Measurements from ENCODE around the gene ITLN1. TPM values are rescaled to one million over a fixed set of nuclear protein-coding genes. Genes with fewer than 3 reads are reported as not detected.
"Not testable (repeated sequence)": the region's sequence is repeated elsewhere in the genome, so short reads cannot be mapped to it uniquely, and the experiment has no call there.

The ITLN1 gene
- total and polyA plus RNA-seq, 4 donors, result 0.86 to 110 (median 2.5) TPM

GRCh38 chr1:160883581-160884513 is 1.1 kb downstream of the ITLN1 start:
- WGBS, 2 donors, result 80 to 81% methylated on average over 13 of the region's 13 CpGs
- H3K4me1 ChIP-seq (ENCODE audit: control insufficient read depth in 5 of 5, insufficient read depth in 5 of 5, low read length in 5 of 5), result peaks cover 0 to 2% (median 0%) of the 10 kb centered on the region in 5 donors
- no peak for TF ChIP-seq CTCF (IDR thresholded peaks at IDR 0.05; ENCODE audit: control extremely low read depth, extremely low read depth)
- ATAC-seq (ENCODE audit: insufficient read depth, low FRiP score), result no peak
- peaks cover 0 to 2% (median 0%) of the 10 kb centered on the region in 4 donors for H3K9me3 ChIP-seq (ENCODE audit: control insufficient read depth in 4 of 4, insufficient read depth in 3 of 4, low read length in 3 of 4)
- H3K27me3 ChIP-seq (ENCODE audit: control insufficient read depth in 3 of 3, insufficient read depth in 3 of 3, low read length in 2 of 3), result no peaks in the 10 kb centered on the region
- H3K4me3 ChIP-seq, result no peak overlapping the region
- H3K36me3 ChIP-seq (ENCODE audit: control insufficient read depth in 4 of 4, insufficient read depth in 4 of 4, low read length in 4 of 4), result no peaks in the 10 kb centered on the region
- H3K27ac ChIP-seq (ENCODE audit: low read depth in 1 of 2, low read length in 1 of 2), result no peak overlapping the region
- DNase-seq, result no peak
- H3K9ac ChIP-seq (ENCODE audit: insufficient read depth in 1 of 2, low read length in 2 of 2), result no peak overlapping the region

GRCh38 chr1:160882582-160882981 is 2.4 kb downstream of the ITLN1 start:
- DNase-seq, result no peak
- TF ChIP-seq CTCF (IDR thresholded peaks at IDR 0.05; ENCODE audit: control extremely low read depth, extremely low read depth), result no peak
- Histone ChIP-seq H3K9ac (ENCODE audit: insufficient read depth in 1 of 2, low read length in 2 of 2) (no peak overlapping the region), H3K27ac (ENCODE audit: low read depth in 1 of 2, low read length in 1 of 2) (no peak overlapping the region), H3K4me3 (no peak overlapping the region), H3K9me3 (ENCODE audit: control insufficient read depth in 4 of 4, insufficient read depth in 3 of 4, low read length in 3 of 4) (peaks cover 0 to 2% (median 0%) of the 10 kb centered on the region in 4 donors), H3K27me3 (ENCODE audit: control insufficient read depth in 3 of 3, insufficient read depth in 3 of 3, low read length in 2 of 3) (no peaks in the 10 kb centered on the region), H3K36me3 (ENCODE audit: control insufficient read depth in 4 of 4, insufficient read depth in 4 of 4, low read length in 4 of 4) (no peaks in the 10 kb centered on the region), H3K4me1 (ENCODE audit: control insufficient read depth in 5 of 5, insufficient read depth in 5 of 5, low read length in 5 of 5) (peaks cover 0 to 2% (median 0%) of the 10 kb centered on the region in 5 donors)
- ATAC-seq (ENCODE audit: insufficient read depth, low FRiP score), result no peak
- WGBS, 2 donors, result 97 to 100% methylated on average over 1 of the region's 1 CpG

DNA sequence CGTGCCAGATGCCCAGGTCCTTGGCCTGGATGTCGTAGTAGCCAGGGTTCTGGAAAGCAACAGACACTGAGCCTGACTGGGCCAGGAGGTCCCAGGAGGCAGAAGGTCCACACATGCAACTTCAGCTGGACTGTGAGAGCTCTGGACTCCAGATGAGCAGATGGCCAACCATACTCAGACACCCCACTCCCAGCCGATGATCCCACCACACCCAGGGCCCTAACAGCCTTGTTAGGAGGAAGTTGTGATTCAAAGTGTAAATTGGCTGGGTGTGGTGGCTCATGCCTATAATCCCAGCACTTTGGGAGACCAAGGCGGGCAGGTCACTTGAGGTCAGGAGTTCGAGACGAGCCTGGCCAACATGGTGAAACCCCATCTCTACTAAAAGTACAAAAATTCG is 3.7 kb downstream of the ITLN1 start:
- not testable (repeated sequence) for H3K27ac ChIP-seq (ENCODE audit: low read depth in 1 of 2, low read length in 1 of 2); H3K36me3 ChIP-seq (ENCODE audit: control insufficient read depth in 4 of 4, insufficient read depth in 4 of 4, low read length in 4 of 4); H3K27me3 ChIP-seq (ENCODE audit: control insufficient read depth in 3 of 3, insufficient read depth in 3 of 3, low read length in 2 of 3); H3K9ac ChIP-seq (ENCODE audit: insufficient read depth in 1 of 2, low read length in 2 of 2); H3K4me3 ChIP-seq; H3K9me3 ChIP-seq (ENCODE audit: control insufficient read depth in 4 of 4, insufficient read depth in 3 of 4, low read length in 3 of 4); H3K4me1 ChIP-seq (ENCODE audit: control insufficient read depth in 5 of 5, insufficient read depth in 5 of 5, low read length in 5 of 5); DNase-seq; ATAC-seq (ENCODE audit: insufficient read depth, low FRiP score)
- WGBS, 2 donors, result 81 to 88% methylated on average over 7 of the region's 7 CpGs

GRCh38 chr1:160880216-160880615 is 4.8 kb downstream of the ITLN1 start:
- Histone ChIP-seq H3K9ac (ENCODE audit: insufficient read depth in 1 of 2, low read length in 2 of 2) (no peak overlapping the region), H3K4me1 (ENCODE audit: control insufficient read depth in 5 of 5, insufficient read depth in 5 of 5, low read length in 5 of 5) (peaks cover 0 to 2% (median 0%) of the 10 kb centered on the region in 5 donors), H3K27ac (ENCODE audit: low read depth in 1 of 2, low read length in 1 of 2) (no peak overlapping the region), H3K36me3 (ENCODE audit: control insufficient read depth in 4 of 4, insufficient read depth in 4 of 4, low read length in 4 of 4) (no peaks in the 10 kb centered on the region), H3K27me3 (ENCODE audit: control insufficient read depth in 3 of 3, insufficient read depth in 3 of 3, low read length in 2 of 3) (no peaks in the 10 kb centered on the region), H3K9me3 (ENCODE audit: control insufficient read depth in 4 of 4, insufficient read depth in 3 of 4, low read length in 3 of 4) (peaks cover 0 to 2% (median 0%) of the 10 kb centered on the region in 4 donors), H3K4me3 (no peak overlapping the region)
- WGBS, 2 donors, result 86 to 88% methylated on average over 3 of the region's 3 CpGs
- TF ChIP-seq CTCF (IDR thresholded peaks at IDR 0.05; ENCODE audit: control extremely low read depth, extremely low read depth), result no peak
- DNase-seq (no peak), ATAC-seq (ENCODE audit: insufficient read depth, low FRiP score) (no peak)
